ENCODE data around the gene DACH1.

DACH1 gene

GRCh38 chr13:71771144-71771543 is 95.9 kb downstream of the DACH1 start:
- no peak for DNase-seq

GRCh38 chr13:71770710-71771109 is 96.3 kb downstream of the DACH1 start:
- no peak for DNase-seq

DNA sequence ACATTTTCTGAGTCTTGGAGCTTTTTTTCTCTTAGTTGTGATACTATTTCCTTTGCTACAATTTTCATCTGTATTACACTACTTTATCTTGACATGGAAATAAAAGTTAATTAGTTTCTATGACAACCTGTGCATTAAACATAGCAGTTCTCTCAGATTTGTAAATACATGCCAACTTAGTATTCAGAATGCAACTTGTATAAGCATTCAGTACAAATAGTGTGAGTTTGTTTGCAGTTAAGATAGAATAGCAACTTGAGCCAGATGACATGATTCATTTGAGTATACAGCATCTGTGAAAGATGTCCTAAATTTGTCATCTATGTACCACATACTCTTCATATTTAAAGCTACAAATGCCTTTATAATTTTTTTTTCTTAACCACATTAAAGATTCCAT is 98.1 kb downstream of the DACH1 start:
- no peak for DNase-seq

DNA sequence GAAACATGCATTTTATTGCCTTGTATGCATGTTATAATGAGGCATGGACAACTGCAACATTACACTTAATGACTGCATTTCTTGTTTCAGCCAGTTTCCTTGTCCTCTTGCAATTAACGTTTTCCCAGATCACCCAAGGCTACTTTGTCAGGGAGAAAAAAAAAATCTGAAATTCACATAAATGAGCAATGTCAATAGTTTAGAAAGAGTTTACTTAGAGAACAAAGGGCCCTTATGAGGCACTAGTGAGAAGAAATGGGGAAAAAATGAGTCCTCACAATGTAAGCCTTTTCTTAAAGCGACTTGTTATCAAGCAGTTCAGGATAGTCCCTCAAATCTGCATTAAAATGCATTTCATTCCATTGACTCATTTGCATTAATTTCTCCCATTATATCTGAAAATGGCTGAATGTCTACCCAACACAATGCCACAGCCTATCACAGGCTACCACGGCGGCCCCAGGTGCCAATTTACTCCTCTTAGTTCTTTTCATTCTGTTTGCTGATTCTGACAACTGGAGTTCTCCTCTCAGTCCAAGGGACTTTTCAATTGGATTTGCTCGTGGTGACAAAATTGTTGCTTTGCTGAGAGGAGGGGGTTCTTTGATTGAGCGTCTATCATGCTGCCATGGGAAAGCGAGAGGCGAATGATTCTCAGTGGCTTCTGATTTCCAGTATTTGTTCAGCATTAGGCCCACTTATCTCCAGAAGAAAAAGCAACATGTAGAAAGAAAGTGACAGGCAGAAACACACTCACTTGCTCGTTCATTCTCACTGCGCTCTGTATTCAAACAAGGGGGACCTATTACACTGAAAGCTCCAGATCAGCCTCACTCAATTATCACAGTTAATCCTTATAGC is 107.1 kb downstream of the DACH1 start:
- DNase-seq, result no peak

- DNase-seq, result no peak
Observed at GRCh38 chr13:71758828-71759227, 108.2 kb downstream of the DACH1 start.

GRCh38 chr13:71754407-71754974 is 112.5 kb downstream of the DACH1 start:
- no peak for DNase-seq

- no peak for DNase-seq
Observed at GRCh38 chr13:71752775-71753513, 114.1 kb downstream of the DACH1 start.

- no peak for DNase-seq
Observed at GRCh38 chr13:71751073-71751472, 115.9 kb downstream of the DACH1 start.

- DNase-seq, result no peak
Observed at GRCh38 chr13:71730267-71730666, 136.7 kb downstream of the DACH1 start.

DNA sequence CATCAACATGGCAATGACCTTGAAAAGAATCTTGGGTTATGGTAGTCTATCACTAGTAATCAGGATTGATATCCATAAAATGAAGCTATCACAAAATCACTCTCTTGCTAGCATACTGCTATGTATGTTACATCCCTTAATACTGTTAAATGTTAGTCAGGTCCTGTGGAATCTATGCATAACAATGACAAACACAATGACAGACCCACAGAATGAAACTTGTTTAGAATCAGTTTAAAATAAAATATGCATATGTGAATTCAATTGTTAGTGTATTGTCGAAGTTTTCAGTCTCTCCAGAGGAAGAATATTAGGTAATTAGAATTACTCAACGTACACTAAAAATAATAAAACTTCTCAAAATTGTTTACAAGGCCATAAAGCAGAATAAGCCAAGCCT is 137.6 kb downstream of the DACH1 start:
- DNase-seq, result no peak

DNA sequence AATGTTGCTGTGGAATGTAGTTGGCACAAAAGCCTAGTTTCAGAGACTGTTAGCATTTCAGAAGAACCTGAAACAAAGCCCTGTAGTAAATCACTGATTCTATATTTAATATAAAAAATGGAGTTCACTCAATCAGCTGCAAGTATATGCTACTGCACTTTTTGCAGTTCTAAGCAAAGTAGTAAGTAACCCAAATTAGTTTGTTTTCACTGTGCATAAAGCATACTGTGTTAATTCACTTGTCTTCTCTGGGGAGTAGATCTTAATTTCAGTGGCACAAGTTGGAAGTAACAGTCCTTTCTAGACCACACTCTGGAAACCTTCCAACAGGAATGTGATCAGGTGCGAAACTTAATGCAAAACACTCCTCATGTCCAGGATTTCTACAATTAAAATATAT is 139.3 kb downstream of the DACH1 start:
- DNase-seq, result no peak

DNA sequence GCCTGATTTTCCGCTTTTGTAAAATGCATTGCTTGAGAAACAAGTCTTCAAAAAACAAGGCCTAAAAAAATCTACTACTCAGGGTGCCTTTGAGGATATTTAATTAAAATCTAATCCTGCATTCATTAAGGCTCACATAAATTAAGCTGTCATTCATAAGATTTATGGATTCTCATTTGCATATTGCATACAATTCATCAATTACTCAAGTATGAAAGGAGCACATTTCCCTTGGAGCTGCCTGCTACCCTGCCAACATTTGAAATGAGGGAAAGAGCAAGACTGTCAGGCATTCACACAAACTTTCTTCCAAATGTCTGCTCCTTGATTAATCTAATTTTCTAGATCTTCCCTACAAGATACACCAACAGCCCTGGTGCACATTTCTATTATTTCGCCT is 140.0 kb downstream of the DACH1 start:
- no peak for DNase-seq

- no peak for DNase-seq
Observed at GRCh38 chr13:71722206-71722605, 144.8 kb downstream of the DACH1 start.

DNA sequence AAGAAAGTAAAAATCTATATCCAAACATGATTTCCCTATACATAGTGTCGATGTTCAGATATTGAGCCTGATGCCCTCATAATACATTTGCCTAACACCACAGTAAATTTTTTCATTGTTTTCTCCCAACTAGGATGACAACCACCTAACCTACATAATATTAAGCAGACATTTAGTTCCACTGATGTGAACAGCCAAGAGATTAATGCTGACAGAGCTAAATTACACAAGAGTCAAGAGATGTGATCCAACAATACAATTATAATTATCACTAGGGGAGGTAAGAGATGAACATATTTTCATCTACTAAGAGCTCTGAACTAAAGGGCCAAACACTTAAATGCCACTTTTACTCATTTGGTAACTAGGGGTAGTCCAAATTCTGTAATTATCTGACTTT is 145.9 kb downstream of the DACH1 start:
- DNase-seq, result no peak

- no peak for DNase-seq
Observed at GRCh38 chr13:71718931-71719330, 148.1 kb downstream of the DACH1 start.

- no peak for DNase-seq
Observed at GRCh38 chr13:71714802-71715375, 152.1 kb downstream of the DACH1 start.

- DNase-seq, result no peak
Observed at GRCh38 chr13:71712988-71713653, 153.9 kb downstream of the DACH1 start.

- no peak for DNase-seq
Observed at GRCh38 chr13:71704656-71705055, 162.3 kb downstream of the DACH1 start.

DNA sequence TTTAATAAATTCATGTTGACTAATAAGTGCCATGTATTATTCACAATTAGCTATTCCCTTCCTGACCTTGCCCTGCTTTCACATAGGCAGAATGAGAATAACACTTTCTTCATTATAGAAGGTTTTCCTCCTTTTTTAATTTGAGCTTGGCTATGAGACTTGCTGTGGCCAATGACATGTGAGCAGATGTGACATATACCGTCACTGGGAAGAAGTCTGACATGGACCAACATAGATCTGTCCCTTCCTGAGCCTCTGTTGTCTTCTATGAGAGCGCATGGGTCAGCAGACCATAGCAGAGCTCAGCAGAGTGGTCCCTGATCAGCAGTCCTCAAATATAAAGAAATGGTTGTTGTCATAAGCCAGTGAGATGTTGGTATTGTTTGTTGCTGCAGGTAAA is 163.9 kb downstream of the DACH1 start:
- DNase-seq, result no peak

GRCh38 chr13:71702253-71702652 is 164.8 kb downstream of the DACH1 start:
- DNase-seq, result no peak

GRCh38 chr13:71701741-71702140 is 165.3 kb downstream of the DACH1 start:
- no peak for DNase-seq

DNA sequence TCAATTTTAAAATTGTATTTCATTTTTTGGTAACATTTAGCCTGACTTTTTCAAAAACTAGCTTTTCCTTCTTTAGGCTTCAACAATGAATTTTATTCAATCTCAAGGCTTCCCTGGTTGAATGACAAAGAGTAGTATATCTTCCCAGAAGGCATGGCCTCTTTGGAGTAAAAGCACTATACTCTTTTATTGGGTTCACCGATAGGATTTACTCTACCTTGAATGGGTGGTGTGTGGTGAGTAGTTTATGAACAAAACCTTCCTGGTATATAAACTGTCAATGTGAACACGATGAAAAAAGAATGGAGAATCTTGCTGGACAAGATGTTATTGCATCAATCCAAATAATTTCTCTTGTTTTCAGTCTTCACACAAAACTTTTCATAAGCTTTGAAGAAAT is 167.7 kb downstream of the DACH1 start:
- DNase-seq, result no peak

GRCh38 chr13:71695662-71696061 is 171.3 kb downstream of the DACH1 start:
- no peak for DNase-seq
